GM23338 (cell line): ENCODE results near the gene ANXA7. TPM values are rescaled to one million over a fixed set of nuclear protein-coding genes. Genes with fewer than 3 reads are reported as not detected.
A peak's percentile ranks its signal among the peaks of the same experiment; 100 is the strongest.

Source experiments
- ATAC-seq: fragments of 200-7000 bp; cut with Tn5 transposase; 3 replicates; pipeline ENCODE4 v1.9.1; 2020
- DNase-seq: peaks from one replicate; pipeline ENCODE4 v3.0.0-alpha.2; 2015; ENCODE audit warnings: low spot score
- H2AFZ ChIP-seq: fragments of 200-600 bp; sonication (generic); 2 replicates; pipeline ENCODE4 v1.8.0; 2016; ENCODE audit warnings: antibody characterized with exemption, mild to moderate bottlenecking, moderate library complexity
- H3F3A ChIP-seq: fragments of 200-600 bp; sonication (generic); replicated peaks from 2 replicates; pipeline ENCODE4 v1.8.0; 2017; ENCODE audit warnings: antibody characterized with exemption, mixed run types, low read depth
- H3K27ac ChIP-seq: fragments of 200-600 bp; sonication (generic); 2 replicates; pipeline ENCODE4 v1.6.1; 2016; ENCODE audit warnings: low read depth
- H3K27me3 ChIP-seq: fragments of 200-600 bp; sonication (generic); 2 replicates; pipeline ENCODE4 v1.8.0; 2016; ENCODE audit warnings: mild to moderate bottlenecking, mixed run types, moderate library complexity; ENCODE audit not compliant: insufficient read depth
- H3K36me3 ChIP-seq: fragments of 200-600 bp; sonication (generic); 2 replicates; pipeline ENCODE4 v1.8.0; 2016; ENCODE audit warnings: mild to moderate bottlenecking; ENCODE audit not compliant: insufficient read depth
- H3K4me1 ChIP-seq: fragments of 200-600 bp; sonication (generic); 2 replicates; pipeline ENCODE4 v1.8.0; 2016; ENCODE audit warnings: mild to moderate bottlenecking, moderate library complexity; ENCODE audit not compliant: insufficient read depth
- H3K4me2 ChIP-seq: fragments of 200-600 bp; sonication (generic); 2 replicates; pipeline ENCODE4 v1.7.1; 2017; ENCODE audit warnings: mixed run types
- H3K4me3 ChIP-seq: fragments of 200-600 bp; sonication (generic); 2 replicates; pipeline ENCODE4 v1.6.1; 2016; ENCODE audit warnings: mixed run types
- H3K79me2 ChIP-seq: fragments of 200-600 bp; sonication (generic); replicated peaks from 2 replicates; pipeline ENCODE4 v1.8.0; 2017; ENCODE audit warnings: mild to moderate bottlenecking; ENCODE audit not compliant: insufficient read depth
- H3K9me2 ChIP-seq: fragments of 200-600 bp; sonication (generic); 2 replicates; pipeline ENCODE4 v1.8.0; 2017; ENCODE audit not compliant: insufficient read depth
- H4K20me1 ChIP-seq: fragments of 200-600 bp; sonication (generic); replicated peaks from 2 replicates; pipeline ENCODE4 v1.8.0; 2017; ENCODE audit warnings: mild to moderate bottlenecking; ENCODE audit not compliant: insufficient read depth
- H3K27ac Mint-ChIP-seq: 2 replicates; pipeline ENCODE4 v1.8.0; 2020; ENCODE audit warnings: inconsistent platforms, mild to moderate bottlenecking, moderate library complexity, mixed read lengths
- H3K27me3 Mint-ChIP-seq: 3 replicates; pipeline ENCODE4 v1.8.0; 2022; ENCODE audit warnings: low read depth, mild to moderate bottlenecking, moderate library complexity, mixed read lengths, inconsistent platforms; ENCODE audit not compliant: insufficient read depth, poor library complexity
- H3K36me3 Mint-ChIP-seq: 3 replicates; pipeline ENCODE4 v1.8.0; 2021; ENCODE audit warnings: low read depth, mild to moderate bottlenecking, inconsistent platforms, moderate library complexity, mixed read lengths
- H3K4me1 Mint-ChIP-seq: 3 replicates; pipeline ENCODE4 v1.8.0; 2020; ENCODE audit warnings: mild to moderate bottlenecking, inconsistent platforms, mixed read lengths
- H3K4me3 Mint-ChIP-seq: 3 replicates; pipeline ENCODE4 v1.8.0; 2021; ENCODE audit warnings: moderate library complexity, mild to moderate bottlenecking, inconsistent platforms, mixed read lengths
- H3K9me3 Mint-ChIP-seq: 3 replicates; pipeline ENCODE4 v1.8.0; 2020; ENCODE audit warnings: moderate library complexity, mild to moderate bottlenecking, inconsistent platforms, mixed read lengths
- POLR2AphosphoS5 ChIP-seq: IDR thresholded peaks from 2 replicates; pipeline ENCODE4 v1.6.1; 2016; ENCODE audit warnings: antibody characterized with exemption, low read depth
- REST ChIP-seq: IDR thresholded peaks from one replicate; pipeline ENCODE4 v1.6.1; 2018; ENCODE audit warnings: antibody characterized with exemption; ENCODE audit not compliant: unreplicated experiment
- polyA plus RNA-seq: library from polyadenylated mRNA; unstranded; fragments of >200 nt; fragmentation: Nextera tagmentation; extraction: Ambion mirVana; gene quantifications from 2 replicates; pipeline ENCODE4 v1.2.1, GENCODE V29; 2016
- total RNA-seq: library from RNA; depleted of rRNA; stranded (reverse); fragments of >200 nt; shearing (Covaris generic); gene quantifications from 2 replicates; pipeline ENCODE4 v1.2.3, GENCODE V29; 2014
- TF ChIP-seq, protein P1 (sequence below): fragments of 250-450 bp; sonication (Bioruptor Pico); IDR thresholded peaks from 2 replicates; pipeline ENCODE4 v1.5.0; 2020; ENCODE audit warnings: mild to moderate bottlenecking, moderate library complexity

The ANXA7 gene
- total and polyA plus RNA-seq, 2 experiments from 2014 or later = 63.7 to 80.1 TPM

DNA sequence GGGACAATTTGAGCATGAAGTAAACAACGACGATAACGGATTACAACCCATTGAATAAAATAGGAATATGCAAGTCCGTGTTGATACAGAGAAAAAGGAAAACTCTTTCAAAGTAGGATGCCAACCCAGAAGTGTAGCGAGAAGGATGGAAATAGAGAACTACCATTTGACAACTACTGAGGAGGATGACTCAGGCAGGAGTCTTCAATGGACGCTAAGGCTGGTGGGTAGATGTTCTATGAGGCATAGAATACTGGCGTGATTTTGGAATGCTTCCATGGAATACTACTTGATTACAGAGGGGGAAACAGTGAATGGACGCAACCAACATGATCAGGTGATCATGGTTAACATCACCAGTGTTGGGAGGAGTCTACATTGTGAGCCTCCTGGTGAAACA is 54.4 kb downstream of the ANXA7 start (continued):
- TF ChIP-seq, protein P1, sequence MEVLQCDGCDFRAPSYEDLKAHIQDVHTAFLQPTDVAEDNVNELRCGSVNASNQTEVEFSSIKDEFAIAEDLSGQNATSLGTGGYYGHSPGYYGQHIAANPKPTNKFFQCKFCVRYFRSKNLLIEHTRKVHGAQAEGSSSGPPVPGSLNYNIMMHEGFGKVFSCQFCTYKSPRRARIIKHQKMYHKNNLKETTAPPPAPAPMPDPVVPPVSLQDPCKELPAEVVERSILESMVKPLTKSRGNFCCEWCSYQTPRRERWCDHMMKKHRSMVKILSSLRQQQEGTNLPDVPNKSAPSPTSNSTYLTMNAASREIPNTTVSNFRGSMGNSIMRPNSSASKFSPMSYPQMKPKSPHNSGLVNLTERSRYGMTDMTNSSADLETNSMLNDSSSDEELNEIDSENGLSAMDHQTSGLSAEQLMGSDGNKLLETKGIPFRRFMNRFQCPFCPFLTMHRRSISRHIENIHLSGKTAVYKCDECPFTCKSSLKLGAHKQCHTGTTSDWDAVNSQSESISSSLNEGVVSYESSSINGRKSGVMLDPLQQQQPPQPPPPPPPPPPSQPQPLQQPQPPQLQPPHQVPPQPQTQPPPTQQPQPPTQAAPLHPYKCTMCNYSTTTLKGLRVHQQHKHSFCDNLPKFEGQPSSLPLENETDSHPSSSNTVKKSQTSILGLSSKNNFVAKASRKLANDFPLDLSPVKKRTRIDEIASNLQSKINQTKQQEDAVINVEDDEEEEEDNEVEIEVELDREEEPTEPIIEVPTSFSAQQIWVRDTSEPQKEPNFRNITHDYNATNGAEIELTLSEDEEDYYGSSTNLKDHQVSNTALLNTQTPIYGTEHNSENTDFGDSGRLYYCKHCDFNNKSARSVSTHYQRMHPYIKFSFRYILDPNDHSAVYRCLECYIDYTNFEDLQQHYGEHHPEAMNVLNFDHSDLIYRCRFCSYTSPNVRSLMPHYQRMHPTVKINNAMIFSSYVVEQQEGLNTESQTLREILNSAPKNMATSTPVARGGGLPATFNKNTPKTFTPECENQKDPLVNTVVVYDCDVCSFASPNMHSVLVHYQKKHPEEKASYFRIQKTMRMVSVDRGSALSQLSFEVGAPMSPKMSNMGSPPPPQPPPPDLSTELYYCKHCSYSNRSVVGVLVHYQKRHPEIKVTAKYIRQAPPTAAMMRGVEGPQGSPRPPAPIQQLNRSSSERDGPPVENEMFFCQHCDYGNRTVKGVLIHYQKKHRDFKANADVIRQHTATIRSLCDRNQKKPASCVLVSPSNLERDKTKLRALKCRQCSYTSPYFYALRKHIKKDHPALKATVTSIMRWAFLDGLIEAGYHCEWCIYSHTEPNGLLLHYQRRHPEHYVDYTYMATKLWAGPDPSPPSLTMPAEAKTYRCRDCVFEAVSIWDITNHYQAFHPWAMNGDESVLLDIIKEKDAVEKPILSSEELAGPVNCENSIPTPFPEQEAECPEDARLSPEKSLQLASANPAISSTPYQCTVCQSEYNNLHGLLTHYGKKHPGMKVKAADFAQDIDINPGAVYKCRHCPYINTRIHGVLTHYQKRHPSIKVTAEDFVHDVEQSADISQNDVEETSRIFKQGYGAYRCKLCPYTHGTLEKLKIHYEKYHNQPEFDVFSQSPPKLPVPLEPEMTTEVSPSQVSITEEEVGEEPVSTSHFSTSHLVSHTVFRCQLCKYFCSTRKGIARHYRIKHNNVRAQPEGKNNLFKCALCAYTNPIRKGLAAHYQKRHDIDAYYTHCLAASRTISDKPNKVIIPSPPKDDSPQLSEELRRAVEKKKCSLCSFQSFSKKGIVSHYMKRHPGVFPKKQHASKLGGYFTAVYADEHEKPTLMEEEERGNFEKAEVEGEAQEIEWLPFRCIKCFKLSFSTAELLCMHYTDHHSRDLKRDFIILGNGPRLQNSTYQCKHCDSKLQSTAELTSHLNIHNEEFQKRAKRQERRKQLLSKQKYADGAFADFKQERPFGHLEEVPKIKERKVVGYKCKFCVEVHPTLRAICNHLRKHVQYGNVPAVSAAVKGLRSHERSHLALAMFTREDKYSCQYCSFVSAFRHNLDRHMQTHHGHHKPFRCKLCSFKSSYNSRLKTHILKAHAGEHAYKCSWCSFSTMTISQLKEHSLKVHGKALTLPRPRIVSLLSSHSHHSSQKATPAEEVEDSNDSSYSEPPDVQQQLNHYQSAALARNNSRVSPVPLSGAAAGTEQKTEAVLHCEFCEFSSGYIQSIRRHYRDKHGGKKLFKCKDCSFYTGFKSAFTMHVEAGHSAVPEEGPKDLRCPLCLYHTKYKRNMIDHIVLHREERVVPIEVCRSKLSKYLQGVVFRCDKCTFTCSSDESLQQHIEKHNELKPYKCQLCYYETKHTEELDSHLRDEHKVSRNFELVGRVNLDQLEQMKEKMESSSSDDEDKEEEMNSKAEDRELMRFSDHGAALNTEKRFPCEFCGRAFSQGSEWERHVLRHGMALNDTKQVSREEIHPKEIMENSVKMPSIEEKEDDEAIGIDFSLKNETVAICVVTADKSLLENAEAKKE (CRISPR knock-in tag) = no peak
- TF ChIP-seq POLR2AphosphoS5 = no peak

DNA sequence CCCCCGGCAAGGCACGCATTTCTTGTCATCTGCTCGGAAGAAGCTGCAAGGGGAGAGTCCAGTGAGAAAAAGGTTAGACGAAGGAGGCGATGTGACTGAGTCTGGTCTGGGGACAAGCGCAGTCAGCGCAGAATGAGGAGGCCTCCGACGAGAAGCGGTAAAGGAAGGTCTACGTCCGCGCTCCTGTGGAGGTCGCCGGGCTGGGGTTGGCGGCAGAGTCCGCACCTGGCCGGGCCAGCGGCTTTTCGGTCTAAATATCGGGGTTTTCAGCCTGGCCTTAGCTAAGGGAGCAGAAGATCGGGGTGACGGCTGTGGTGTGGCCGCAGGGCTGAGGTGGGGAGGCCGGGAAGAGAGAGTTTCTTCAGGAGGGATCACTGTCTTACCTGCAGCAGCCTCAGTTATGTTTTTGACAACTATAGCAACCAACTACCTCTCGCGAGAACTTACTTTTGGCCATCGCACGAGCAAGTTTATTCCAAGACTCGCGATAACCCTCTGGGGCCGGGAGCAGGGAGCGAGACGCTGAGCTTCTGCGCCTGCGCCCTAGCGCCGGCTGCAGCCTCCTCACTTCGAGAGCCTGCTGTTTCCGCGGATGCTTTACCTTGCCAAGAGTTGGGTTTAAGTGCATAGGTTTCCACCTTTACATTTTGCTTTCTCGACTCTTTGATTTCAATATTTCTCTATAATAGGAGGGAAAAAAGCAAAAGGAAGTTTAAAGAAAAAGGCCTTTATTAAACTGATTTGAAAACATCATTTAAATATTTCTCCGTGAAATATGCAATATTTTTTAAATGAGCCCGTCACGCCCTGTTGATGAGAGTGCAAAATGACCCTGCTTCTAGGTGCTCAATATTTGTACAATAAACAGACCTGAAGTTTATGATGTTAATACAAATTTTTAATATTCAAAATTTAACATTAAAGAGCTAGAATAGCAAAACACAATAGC is 55.3 kb downstream of the ANXA7 start, which contains the start of gene CFAP70:
TSS of gene CFAP70 (minus strand) at position 534 of the 949 bp plus-strand sequence. CDS start 4,068 bp downstream, outside the sequence.
- peak within 1 kb of the TSS; percentile 65; the same call in 1 of the 2 replicates for H2AFZ ChIP-seq
- peak within 1 kb of the TSS; percentile 98 for H3K4me3 Mint-ChIP-seq
- no peaks in the 10 kb centered on the region for H3K36me3 ChIP-seq
- ATAC-seq = peak; percentile 95
- H3K79me2 ChIP-seq = no peaks in the 10 kb centered on the region
- H3K36me3 Mint-ChIP-seq = no peaks in the 10 kb centered on the region
- peak within 1 kb of the TSS; percentile 98 for H3K27ac Mint-ChIP-seq
- TF ChIP-seq POLR2AphosphoS5 (peak; percentile 85), REST (no peak)
- no peak within 1 kb of the TSS for H3K27ac ChIP-seq
- peak within 1 kb of the TSS; percentile 56 for H3K4me3 ChIP-seq
- DNase-seq = peak; percentile 99
- H3K9me3 Mint-ChIP-seq = no peaks in the 10 kb centered on the region
- no peaks in the 10 kb centered on the region for H3K4me1 ChIP-seq
- peaks cover 5% of the 10 kb centered on the region for H3K27me3 Mint-ChIP-seq
- H3K4me2 ChIP-seq = peak within 1 kb of the TSS; percentile 84
- no peaks in the 10 kb centered on the region for H4K20me1 ChIP-seq
- H3F3A ChIP-seq = no peaks in the 10 kb centered on the region
- peaks cover 9% of the 10 kb centered on the region; the same call in 1 of the 2 replicates for H3K27me3 ChIP-seq
- H3K9me2 ChIP-seq = no peaks in the 10 kb centered on the region
- H3K4me1 Mint-ChIP-seq = peaks cover 5% of the 10 kb centered on the region; the same call in 1 of the 3 replicates
